Inferior parietal cortex (tissue), 1 donor: ENCODE data around the gene ERICH4.
"Not testable (repeated sequence)": the region's sequence is repeated elsewhere in the genome, so short reads cannot be mapped to it uniquely, and the experiment has no call there.

Experiments
- DNase-seq: peaks from one replicate; pipeline ENCODE4 v3.0.0-alpha.2; 2016; ENCODE audit errors: extremely low spot score

ERICH4 gene

GRCh38 chr19:41442473-41443355 lies at the start of gene ERICH4:
Gene ERICH4 (plus strand): TSS chr19:41443156. CDS start chr19:41443170, 14 bp downstream.
- no peak for DNase-seq

GRCh38 chr19:41395355-41395754 lies 47.6 kb upstream of the ERICH4 start:
- no peak for DNase-seq

- peak; percentile 100 for DNase-seq
Observed at GRCh38 chr19:41397086-41398049, 45.6 kb upstream of the ERICH4 start, which contains the start of the genes BCKDHA and EXOSC5. Gene BCKDHA (plus strand): TSS chr19:41397818. CDS start chr19:41397828, 10 bp downstream. Gene EXOSC5 (minus strand): TSS chr19:41397359. CDS start chr19:41397328, 31 bp downstream.

GRCh38 chr19:41398050-41398418 lies 44.9 kb upstream of the ERICH4 start:
- DNase-seq = no peak

GRCh38 chr19:41398598-41398997 lies 44.4 kb upstream of the ERICH4 start:
- no peak for DNase-seq

- DNase-seq = no peak
Observed at GRCh38 chr19:41399091-41399490, 43.9 kb upstream of the ERICH4 start.

- no peak for DNase-seq
Observed at GRCh38 chr19:41399525-41399924, 43.4 kb upstream of the ERICH4 start.

GRCh38 chr19:41401483-41401882 lies 41.5 kb upstream of the ERICH4 start:
- no peak for DNase-seq

- DNase-seq = no peak
Observed at GRCh38 chr19:41402010-41402409, 40.9 kb upstream of the ERICH4 start.

- no peak for DNase-seq
Observed at GRCh38 chr19:41403181-41403970, 39.6 kb upstream of the ERICH4 start.

- no peak for DNase-seq
Observed at GRCh38 chr19:41405776-41406175, 37.2 kb upstream of the ERICH4 start.

- no peak for DNase-seq
Observed at GRCh38 chr19:41407271-41407670, 35.7 kb upstream of the ERICH4 start.

GRCh38 chr19:41408256-41408655 lies 34.7 kb upstream of the ERICH4 start:
- no peak for DNase-seq

- not testable (repeated sequence) for DNase-seq
Observed at GRCh38 chr19:41408846-41409245, 34.1 kb upstream of the ERICH4 start.

- no peak for DNase-seq
Observed at GRCh38 chr19:41409288-41409687, 33.7 kb upstream of the ERICH4 start.

GRCh38 chr19:41410336-41411054 lies 32.5 kb upstream of the ERICH4 start:
- DNase-seq = no peak

- no peak for DNase-seq
Observed at GRCh38 chr19:41411100-41411967, 31.6 kb upstream of the ERICH4 start.

- peak; percentile 57 for DNase-seq
Observed at GRCh38 chr19:41411968-41412265, 31.0 kb upstream of the ERICH4 start.

- no peak for DNase-seq
Observed at GRCh38 chr19:41412953-41413352, 30.0 kb upstream of the ERICH4 start.

- DNase-seq = no peak
Observed at GRCh38 chr19:41413947-41414346, 29.0 kb upstream of the ERICH4 start.
